ENCODE data around the gene ATP2B2.

The ATP2B2 gene

GRCh38 chr3:10450494-10451440 lies 54.6 kb downstream of the ATP2B2 start:
- no peak overlapping the region for H3K4me3 ChIP-seq (ENCODE audit: low read length)
- no peak overlapping the region for H3K9ac ChIP-seq (ENCODE audit: low read depth, low read length)
- no peak overlapping the region for H3K27ac ChIP-seq (ENCODE audit: low read length)
- peaks cover 8% of the 10 kb centered on the region; the same call in 1 of the 2 replicates for H3K27me3 ChIP-seq (ENCODE audit: insufficient read depth, low read length)
- H3K9me3 ChIP-seq (ENCODE audit: insufficient read depth, low read depth, low read length), result no peaks in the 10 kb centered on the region
- H3K4me1 ChIP-seq (ENCODE audit: insufficient read depth, low read length), result no peaks in the 10 kb centered on the region
- no peaks in the 10 kb centered on the region for H3K36me3 ChIP-seq (ENCODE audit: insufficient read depth, low read depth, low read length)

- H3K27ac ChIP-seq (ENCODE audit: low read length), result no peak overlapping the region
- H3K4me3 ChIP-seq (ENCODE audit: low read length), result no peak overlapping the region
- no peaks in the 10 kb centered on the region for H3K9me3 ChIP-seq (ENCODE audit: insufficient read depth, low read depth, low read length)
- H3K36me3 ChIP-seq (ENCODE audit: insufficient read depth, low read depth, low read length), result no peaks in the 10 kb centered on the region
- no peak overlapping the region for H3K9ac ChIP-seq (ENCODE audit: low read depth, low read length)
- peaks cover 8% of the 10 kb centered on the region; the same call in 1 of the 2 replicates for H3K27me3 ChIP-seq (ENCODE audit: insufficient read depth, low read length)
- H3K4me1 ChIP-seq (ENCODE audit: insufficient read depth, low read length), result no peaks in the 10 kb centered on the region
Observed at GRCh38 chr3:10449436-10449835, 56.0 kb downstream of the ATP2B2 start.

- Histone ChIP-seq H3K9me3 (ENCODE audit: insufficient read depth, low read depth, low read length) (no peaks in the 10 kb centered on the region), H3K4me1 (ENCODE audit: insufficient read depth, low read length) (no peaks in the 10 kb centered on the region), H3K27ac (ENCODE audit: low read length) (no peak overlapping the region), H3K4me3 (ENCODE audit: low read length) (no peak overlapping the region), H3K27me3 (ENCODE audit: insufficient read depth, low read length) (peaks cover 8% of the 10 kb centered on the region; the same call in 1 of the 2 replicates), H3K9ac (ENCODE audit: low read depth, low read length) (no peak overlapping the region), H3K36me3 (ENCODE audit: insufficient read depth, low read depth, low read length) (no peaks in the 10 kb centered on the region)
Observed at GRCh38 chr3:10448544-10448943, 56.8 kb downstream of the ATP2B2 start.

GRCh38 chr3:10447527-10448260 lies 57.7 kb downstream of the ATP2B2 start:
- H3K4me1 ChIP-seq (ENCODE audit: insufficient read depth, low read length), result no peaks in the 10 kb centered on the region
- no peak overlapping the region for H3K4me3 ChIP-seq (ENCODE audit: low read length)
- no peak overlapping the region for H3K9ac ChIP-seq (ENCODE audit: low read depth, low read length)
- H3K36me3 ChIP-seq (ENCODE audit: insufficient read depth, low read depth, low read length), result no peaks in the 10 kb centered on the region
- H3K27me3 ChIP-seq (ENCODE audit: insufficient read depth, low read length), result peaks cover under 1% of the 10 kb centered on the region; the same call in 1 of the 2 replicates
- H3K9me3 ChIP-seq (ENCODE audit: insufficient read depth, low read depth, low read length), result no peaks in the 10 kb centered on the region
- no peak overlapping the region for H3K27ac ChIP-seq (ENCODE audit: low read length)

- Histone ChIP-seq H3K9ac (ENCODE audit: low read depth, low read length) (no peak overlapping the region), H3K4me3 (ENCODE audit: low read length) (no peak overlapping the region), H3K27me3 (ENCODE audit: insufficient read depth, low read length) (no peaks in the 10 kb centered on the region; the same call in 1 of the 2 replicates), H3K36me3 (ENCODE audit: insufficient read depth, low read depth, low read length) (no peaks in the 10 kb centered on the region), H3K27ac (ENCODE audit: low read length) (no peak overlapping the region), H3K9me3 (ENCODE audit: insufficient read depth, low read depth, low read length) (no peaks in the 10 kb centered on the region), H3K4me1 (ENCODE audit: insufficient read depth, low read length) (no peaks in the 10 kb centered on the region)
Observed at GRCh38 chr3:10447110-10447509, 58.3 kb downstream of the ATP2B2 start.

- Histone ChIP-seq H3K4me3 (ENCODE audit: low read length) (no peak overlapping the region), H3K9ac (ENCODE audit: low read depth, low read length) (no peak overlapping the region), H3K27ac (ENCODE audit: low read length) (no peak overlapping the region), H3K4me1 (ENCODE audit: insufficient read depth, low read length) (no peaks in the 10 kb centered on the region), H3K27me3 (ENCODE audit: insufficient read depth, low read length) (no peaks in the 10 kb centered on the region; the same call in 1 of the 2 replicates), H3K9me3 (ENCODE audit: insufficient read depth, low read depth, low read length) (no peaks in the 10 kb centered on the region), H3K36me3 (ENCODE audit: insufficient read depth, low read depth, low read length) (no peaks in the 10 kb centered on the region)
Observed at GRCh38 chr3:10445561-10446175, 59.7 kb downstream of the ATP2B2 start.

GRCh38 chr3:10444511-10444910 lies 60.9 kb downstream of the ATP2B2 start:
- Histone ChIP-seq H3K27ac (ENCODE audit: low read length) (no peak overlapping the region), H3K36me3 (ENCODE audit: insufficient read depth, low read depth, low read length) (no peaks in the 10 kb centered on the region), H3K9ac (ENCODE audit: low read depth, low read length) (no peak overlapping the region), H3K4me3 (ENCODE audit: low read length) (no peak overlapping the region), H3K4me1 (ENCODE audit: insufficient read depth, low read length) (no peaks in the 10 kb centered on the region), H3K9me3 (ENCODE audit: insufficient read depth, low read depth, low read length) (no peaks in the 10 kb centered on the region), H3K27me3 (ENCODE audit: insufficient read depth, low read length) (no peaks in the 10 kb centered on the region; the same call in 1 of the 2 replicates)

GRCh38 chr3:10444110-10444429 lies 61.3 kb downstream of the ATP2B2 start:
- no peaks in the 10 kb centered on the region for H3K9me3 ChIP-seq (ENCODE audit: insufficient read depth, low read depth, low read length)
- no peaks in the 10 kb centered on the region; the same call in 1 of the 2 replicates for H3K27me3 ChIP-seq (ENCODE audit: insufficient read depth, low read length)
- H3K4me3 ChIP-seq (ENCODE audit: low read length), result no peak overlapping the region
- no peak overlapping the region for H3K27ac ChIP-seq (ENCODE audit: low read length)
- no peaks in the 10 kb centered on the region for H3K4me1 ChIP-seq (ENCODE audit: insufficient read depth, low read length)
- H3K36me3 ChIP-seq (ENCODE audit: insufficient read depth, low read depth, low read length), result no peaks in the 10 kb centered on the region
- no peak overlapping the region for H3K9ac ChIP-seq (ENCODE audit: low read depth, low read length)

- Histone ChIP-seq H3K4me1 (ENCODE audit: insufficient read depth, low read length) (no peaks in the 10 kb centered on the region), H3K4me3 (ENCODE audit: low read length) (no peak overlapping the region), H3K27me3 (ENCODE audit: insufficient read depth, low read length) (no peaks in the 10 kb centered on the region; the same call in 1 of the 2 replicates), H3K27ac (ENCODE audit: low read length) (no peak overlapping the region), H3K36me3 (ENCODE audit: insufficient read depth, low read depth, low read length) (no peaks in the 10 kb centered on the region), H3K9ac (ENCODE audit: low read depth, low read length) (no peak overlapping the region), H3K9me3 (ENCODE audit: insufficient read depth, low read depth, low read length) (no peaks in the 10 kb centered on the region)
Observed at GRCh38 chr3:10443272-10444109, 61.9 kb downstream of the ATP2B2 start.

GRCh38 chr3:10442151-10442795 lies 63.1 kb downstream of the ATP2B2 start:
- no peaks in the 10 kb centered on the region; the same call in 1 of the 2 replicates for H3K27me3 ChIP-seq (ENCODE audit: insufficient read depth, low read length)
- H3K36me3 ChIP-seq (ENCODE audit: insufficient read depth, low read depth, low read length), result no peaks in the 10 kb centered on the region
- no peaks in the 10 kb centered on the region for H3K9me3 ChIP-seq (ENCODE audit: insufficient read depth, low read depth, low read length)
- no peak overlapping the region for H3K27ac ChIP-seq (ENCODE audit: low read length)
- H3K4me1 ChIP-seq (ENCODE audit: insufficient read depth, low read length), result no peaks in the 10 kb centered on the region
- no peak overlapping the region for H3K9ac ChIP-seq (ENCODE audit: low read depth, low read length)
- no peak overlapping the region for H3K4me3 ChIP-seq (ENCODE audit: low read length)
